GM12891 (cell line): Measurements from ENCODE around the gene DNPH1.

Experiments used
- POLR2A ChIP-seq: IDR thresholded peaks from 2 replicates; pipeline ENCODE4 v1.6.1; 2011; ENCODE audit warnings: low read depth, low read length, control low read depth
- POLR2AphosphoS5 ChIP-seq: IDR thresholded peaks from 2 replicates; pipeline ENCODE4 v1.6.1; 2011; ENCODE audit warnings: low read depth, low read length, control low read depth
- SPI1 ChIP-seq: IDR thresholded peaks from 2 replicates; pipeline ENCODE4 v1.6.1; 2011; ENCODE audit warnings: low read depth, low read length, control low read depth
- TAF1 ChIP-seq: IDR thresholded peaks from 2 replicates; pipeline ENCODE4 v1.6.1; 2011; ENCODE audit warnings: low read depth, low read length, control low read depth

GRCh38 chr6:43246301-43247113, 17.2 kb upstream of the DNPH1 start:
- TF ChIP-seq TAF1 (no peak), POLR2A (no peak), SPI1 (no peak), POLR2AphosphoS5 (no peak)
